GM19463 (cell line): ENCODE results near the gene RAB7A.

ENCODE experiments used
- ATAC-seq: cut with Tn5 transposase; IDR thresholded peaks from one replicate; pipeline ENCODE4 v1.9.1; 2021; ENCODE audit warnings: mild to moderate bottlenecking, moderate library complexity; ENCODE audit not compliant: unreplicated experiment

RAB7A gene

DNA sequence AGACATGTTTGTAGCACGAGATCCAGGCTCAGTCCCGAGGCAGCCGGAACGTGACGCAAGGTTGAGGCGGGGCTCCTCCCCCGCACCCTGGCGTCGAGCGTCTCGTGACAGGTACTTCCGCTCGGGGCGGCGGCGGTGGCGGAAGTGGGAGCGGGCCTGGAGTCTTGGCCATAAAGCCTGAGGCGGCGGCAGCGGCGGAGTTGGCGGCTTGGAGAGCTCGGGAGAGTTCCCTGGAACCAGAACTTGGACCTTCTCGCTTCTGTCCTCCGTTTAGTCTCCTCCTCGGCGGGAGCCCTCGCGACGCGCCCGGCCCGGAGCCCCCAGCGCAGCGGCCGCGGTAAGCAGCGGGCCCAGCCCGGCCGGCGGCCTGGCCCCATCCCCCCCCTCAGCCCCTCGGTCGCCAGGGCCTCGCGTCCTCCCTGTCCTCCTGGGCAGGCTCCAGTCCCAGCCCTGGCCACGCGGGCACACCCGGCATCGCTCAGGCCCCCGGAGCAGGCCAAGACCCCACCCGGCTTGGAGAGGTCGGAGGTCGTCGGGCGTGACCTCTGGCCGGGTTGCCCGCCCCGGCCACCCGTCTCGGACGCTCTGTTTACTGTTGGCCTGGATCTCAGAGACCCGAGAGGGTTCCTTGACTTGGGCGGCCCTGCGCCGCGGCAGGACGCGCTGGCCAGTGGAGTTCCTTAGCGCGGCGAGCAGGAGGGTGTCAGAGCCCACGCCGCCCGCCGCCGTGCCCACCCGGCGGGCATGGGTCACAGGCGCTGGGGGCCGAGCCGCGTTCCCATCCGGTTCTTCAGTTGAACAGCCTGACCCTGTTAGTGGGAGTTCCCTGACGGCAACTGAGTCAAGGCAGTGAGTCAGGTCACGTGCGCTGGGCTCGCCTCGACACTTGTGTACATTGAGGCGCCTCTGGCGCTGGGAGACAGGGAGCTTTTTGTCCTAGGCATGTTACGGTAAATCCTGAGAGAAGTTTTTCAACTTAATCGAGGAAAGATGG is at the start of gene RAB7A:
RAB7A (plus strand) TSS at position 161 of the 994 bp plus-strand sequence. CDS start 69,185 bp downstream, outside the sequence.
- ATAC-seq, result peak; percentile 96

GRCh38 chr3:128679338-128679737 is 46.6 kb upstream of the RAB7A start:
- ATAC-seq, result no peak

- peak; percentile 98 for ATAC-seq
Observed at GRCh38 chr3:128680603-128681368, 45.2 kb upstream of the RAB7A start.

DNA sequence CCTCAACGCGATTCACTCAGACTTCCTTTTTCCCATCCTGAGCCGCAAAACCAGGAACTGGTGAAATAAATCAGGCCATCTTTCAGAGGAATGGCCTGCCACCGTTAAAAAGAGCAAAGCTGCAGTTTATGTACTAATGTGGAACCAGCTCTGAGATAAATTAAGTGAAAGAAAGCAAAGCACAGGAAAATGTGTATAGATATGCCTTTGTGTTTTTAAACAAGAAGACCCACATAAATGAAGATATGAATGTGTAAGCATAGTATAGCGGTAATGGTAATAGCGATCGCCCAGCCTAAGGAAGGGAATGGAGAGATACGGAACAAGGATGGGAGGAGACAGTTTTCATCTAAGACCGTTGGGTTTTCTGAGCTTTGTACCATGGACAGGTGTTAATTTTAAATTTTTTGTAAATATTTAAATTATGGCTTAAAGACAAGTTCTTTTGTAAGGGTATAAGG is 44.6 kb upstream of the RAB7A start:
- no peak for ATAC-seq

DNA sequence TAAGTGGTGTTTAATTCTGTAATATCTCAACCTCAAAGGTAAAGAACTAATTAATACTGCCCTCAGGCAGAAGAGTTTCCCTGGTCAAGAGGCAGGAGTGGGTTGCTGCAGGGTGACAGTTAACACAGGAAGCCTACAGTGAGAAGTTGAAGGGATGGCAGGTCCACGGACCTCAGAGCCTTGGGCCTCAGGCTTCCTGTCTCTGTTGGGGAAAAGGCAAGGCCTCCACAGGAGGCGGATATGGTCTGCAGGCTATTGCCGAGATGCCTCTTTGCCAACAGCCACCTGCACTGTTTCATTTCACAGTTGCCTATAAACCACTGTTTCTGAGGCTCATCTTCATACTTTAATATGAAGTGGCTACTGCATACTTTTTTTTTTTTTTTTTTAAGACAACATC is 42.0 kb upstream of the RAB7A start:
- ATAC-seq, result no peak

- ATAC-seq, result no peak
Observed at GRCh38 chr3:128684986-128685726, 40.8 kb upstream of the RAB7A start.

GRCh38 chr3:128686465-128686864 is 39.5 kb upstream of the RAB7A start:
- no peak for ATAC-seq

- ATAC-seq, result no peak
Observed at GRCh38 chr3:128689060-128689459, 36.9 kb upstream of the RAB7A start.

DNA sequence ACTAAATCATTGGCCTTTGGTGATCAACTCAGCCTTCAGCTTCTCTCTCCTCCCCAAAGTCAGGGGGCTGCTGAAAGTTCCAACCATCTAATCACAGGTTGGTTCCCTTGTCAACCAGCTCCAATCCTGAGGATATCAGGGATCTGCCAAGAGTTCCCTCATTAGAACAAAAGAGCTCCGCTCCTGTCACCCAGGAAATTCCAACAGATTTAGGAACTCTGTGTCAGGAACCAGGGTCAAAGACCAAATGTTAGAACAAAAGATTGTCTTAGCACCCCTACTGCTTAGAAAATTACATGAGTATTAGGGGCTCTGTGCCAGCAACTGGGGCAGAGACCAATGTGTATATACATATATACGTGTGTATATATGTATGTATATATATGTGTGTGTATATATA is 32.3 kb upstream of the RAB7A start:
- no peak for ATAC-seq

DNA sequence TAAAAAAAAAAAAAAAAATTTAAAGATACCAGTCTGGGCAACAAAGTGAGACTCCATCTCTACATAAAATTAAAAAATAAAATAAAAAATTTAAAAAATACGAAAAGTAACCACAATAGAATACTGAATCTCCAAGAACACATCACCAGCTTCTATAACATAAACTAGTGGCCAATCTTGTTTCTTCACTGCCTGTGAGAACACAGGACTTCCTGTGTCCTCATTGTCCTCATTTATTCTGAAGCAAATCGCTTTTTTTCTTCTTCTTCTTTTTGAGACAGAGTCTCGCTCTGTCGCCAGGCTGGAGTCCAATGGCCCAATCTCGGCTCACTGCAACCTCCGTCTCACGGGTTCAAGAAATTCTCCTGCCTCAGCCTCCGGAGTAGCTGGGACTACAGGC is 28.6 kb upstream of the RAB7A start:
- no peak for ATAC-seq

- no peak for ATAC-seq
Observed at GRCh38 chr3:128698211-128699047, 27.6 kb upstream of the RAB7A start.

DNA sequence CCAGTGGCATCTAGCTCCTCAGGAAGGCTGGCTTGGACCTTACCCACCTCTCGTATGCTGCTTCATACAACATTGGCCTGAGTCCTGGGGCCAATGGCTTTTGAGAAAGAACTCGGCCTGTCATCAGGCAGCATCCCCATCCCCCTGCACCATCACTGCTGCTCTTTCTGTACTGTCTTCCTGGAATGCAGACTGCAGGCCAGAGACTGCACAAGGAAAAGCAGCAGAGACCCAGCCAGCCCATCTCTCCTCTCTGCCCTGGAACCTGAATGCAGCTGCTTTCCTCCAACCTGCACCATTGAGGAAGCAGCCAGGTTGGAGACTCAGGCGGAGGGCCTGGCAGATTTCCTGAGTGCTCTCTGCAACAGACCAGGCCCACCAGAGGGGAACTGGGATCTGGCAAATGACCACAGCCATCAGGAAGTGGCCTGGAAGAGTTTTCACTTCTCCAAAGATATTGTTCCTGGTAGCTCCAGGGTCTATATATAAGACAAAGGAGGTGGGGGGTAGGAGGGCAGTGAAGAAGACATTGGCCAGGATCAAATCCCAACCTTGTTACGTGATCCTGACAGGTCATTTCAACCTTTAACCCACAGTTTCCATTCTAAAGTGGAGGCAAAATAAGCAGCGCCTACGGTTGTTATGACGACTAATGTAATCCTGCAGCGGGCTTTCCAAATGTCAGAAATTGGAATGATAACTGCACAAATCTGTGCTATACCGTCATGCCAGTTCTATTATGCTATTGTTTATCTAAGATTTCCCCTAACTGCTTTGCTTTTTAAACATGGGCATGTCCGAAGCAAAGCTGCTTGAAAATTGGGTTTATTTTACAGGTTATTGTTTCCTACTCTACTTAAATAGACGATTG is 24.4 kb upstream of the RAB7A start:
- no peak for ATAC-seq

DNA sequence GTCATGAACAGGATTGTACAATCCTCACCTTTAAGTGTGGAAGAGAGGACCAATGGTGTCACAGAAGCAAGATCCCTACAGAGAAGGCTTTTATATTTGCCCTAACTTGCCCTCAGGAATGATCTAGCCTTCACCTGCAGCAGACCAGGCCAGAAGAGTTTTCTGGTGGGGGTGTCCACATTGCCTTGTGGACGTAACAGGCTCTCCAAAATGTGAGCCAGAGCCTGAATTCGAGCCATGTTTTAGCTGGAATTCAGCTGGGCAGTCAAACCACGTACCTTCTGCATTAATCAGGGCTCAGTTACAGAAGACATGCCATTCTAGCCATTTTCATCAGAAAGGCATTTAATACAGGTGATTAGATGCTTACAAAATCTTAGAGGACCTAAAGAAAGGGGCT is 23.6 kb upstream of the RAB7A start:
- no peak for ATAC-seq

DNA sequence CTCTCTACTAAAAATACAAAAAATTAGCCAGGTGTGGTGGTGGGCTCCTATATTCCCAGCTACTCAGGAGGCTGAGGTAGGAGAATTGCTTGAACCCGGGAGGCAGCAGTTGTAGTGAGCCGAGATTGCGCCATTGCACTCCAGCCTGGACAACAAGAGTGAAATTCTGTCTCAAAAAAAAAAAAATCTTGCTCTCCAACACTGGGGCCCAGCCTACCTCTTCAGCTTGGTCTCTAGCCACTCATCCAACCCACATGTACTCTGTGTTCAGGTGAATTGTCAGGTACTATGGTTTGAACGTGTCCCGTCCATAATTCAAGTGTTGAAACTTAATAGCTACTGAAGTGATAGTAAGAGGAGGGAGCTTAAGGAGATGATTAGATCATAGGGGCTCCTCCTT is 22.4 kb upstream of the RAB7A start:
- ATAC-seq, result no peak

- ATAC-seq, result no peak
Observed at GRCh38 chr3:128706086-128706615, 19.8 kb upstream of the RAB7A start.

DNA sequence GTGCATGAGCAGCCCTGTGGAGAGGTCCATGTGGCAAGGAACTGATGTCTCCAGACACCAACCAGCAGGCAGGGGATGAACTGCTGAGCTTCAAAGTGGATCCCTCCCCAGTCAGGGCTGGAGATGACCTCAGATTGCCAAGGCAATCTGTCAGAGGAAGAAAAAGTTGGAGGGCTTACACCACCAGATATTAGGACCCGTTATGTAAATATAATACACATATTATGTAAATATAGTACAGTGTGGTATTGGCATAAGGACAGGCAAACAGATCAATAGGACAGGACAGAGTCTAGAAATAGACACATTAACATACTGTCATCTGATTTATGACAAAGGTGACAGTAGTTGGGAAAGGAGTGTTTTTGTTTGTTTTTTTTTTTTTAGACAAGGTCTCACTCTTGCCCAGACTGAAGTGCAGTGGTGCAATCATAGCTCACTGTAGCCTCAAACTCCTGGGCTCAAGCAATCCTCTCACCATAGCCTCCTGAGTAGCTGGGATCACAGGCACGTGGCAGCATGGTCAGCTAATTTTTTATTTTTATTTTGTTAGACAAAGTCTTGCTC is 18.0 kb upstream of the RAB7A start:
- ATAC-seq, result no peak

GRCh38 chr3:128709038-128709437 is 16.9 kb upstream of the RAB7A start:
- no peak for ATAC-seq

DNA sequence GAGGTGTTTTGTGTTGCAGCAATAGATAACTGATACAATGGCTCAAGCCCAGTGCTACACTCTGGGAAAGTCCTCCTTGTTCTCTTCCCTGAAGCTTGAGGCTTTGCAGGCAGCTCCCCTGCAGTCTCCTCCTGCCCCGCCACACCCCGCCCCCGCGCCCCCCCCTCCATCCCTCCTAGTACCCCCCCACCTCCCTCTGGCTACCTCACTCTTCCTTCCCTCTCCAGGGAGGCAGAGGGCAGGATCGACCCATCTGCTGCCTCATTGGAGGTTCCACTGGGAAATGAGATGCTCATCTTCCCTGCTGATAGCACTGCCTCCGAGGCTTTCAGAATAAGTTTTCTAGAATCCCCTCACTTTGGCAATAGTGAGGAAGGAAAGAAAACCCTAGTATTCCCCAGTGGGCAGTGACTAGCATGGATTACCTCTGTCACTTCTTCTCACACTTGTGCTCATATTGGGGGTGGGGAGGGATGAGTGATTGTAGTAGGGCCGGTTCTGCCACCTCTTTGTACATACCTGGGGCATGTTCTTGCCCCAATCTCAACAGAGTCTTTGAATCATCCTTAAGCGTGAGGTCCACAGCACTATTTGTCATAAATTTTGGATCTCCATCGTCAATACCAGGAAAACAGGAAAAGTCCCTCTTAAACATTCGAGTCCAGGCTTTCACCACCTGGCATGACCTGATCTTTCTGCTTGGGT is 16.3 kb upstream of the RAB7A start:
- ATAC-seq, result no peak
